Smooth muscle cell (in vitro differentiated cells): ENCODE measurements around the gene POTEE. TPM values are rescaled to one million over a fixed set of nuclear protein-coding genes. Genes with fewer than 3 reads are reported as not detected.
"Not testable (repeated sequence)": the region's sequence is repeated elsewhere in the genome, so short reads cannot be mapped to it uniquely, and the experiment has no call there.

Experiments used
- DNase-seq: peaks from one replicate; lab custom pipeline; 2025; ENCODE audit not compliant: unreplicated experiment; lab: John Stamatoyannopoulos, UW
- H2AFZ ChIP-seq: fragments of 200-600 bp; sonication (generic); 2 replicates; pipeline ENCODE4 v1.6.0; 2016; ENCODE audit warnings: antibody characterized with exemption, low read depth, mild to moderate bottlenecking
- H3F3A ChIP-seq: fragments of 200-600 bp; sonication (generic); 2 replicates; pipeline ENCODE4 v1.6.0; 2017; ENCODE audit warnings: antibody characterized with exemption, low read depth
- H3K27ac ChIP-seq: fragments of 200-600 bp; sonication (generic); 2 replicates; pipeline ENCODE4 v1.5.1; 2016; ENCODE audit warnings: low read depth, mild to moderate bottlenecking
- H3K27me3 ChIP-seq: fragments of 200-600 bp; sonication (generic); 2 replicates; pipeline ENCODE4 v1.6.1; 2016; ENCODE audit warnings: low read depth, mild to moderate bottlenecking
- H3K36me3 ChIP-seq: fragments of 200-600 bp; sonication (generic); 2 replicates; pipeline ENCODE4 v1.5.1; 2016; ENCODE audit warnings: low read depth
- H3K4me1 ChIP-seq: fragments of 200-600 bp; sonication (generic); 2 replicates; pipeline ENCODE4 v1.5.1; 2016; ENCODE audit warnings: low read depth
- H3K4me2 ChIP-seq: fragments of 200-600 bp; sonication (generic); 2 replicates; pipeline ENCODE4 v1.6.0; 2016; ENCODE audit warnings: mild to moderate bottlenecking
- H3K4me3 ChIP-seq: fragments of 200-600 bp; sonication (generic); 2 replicates; pipeline ENCODE4 v1.5.1; 2016; ENCODE audit warnings: mild to moderate bottlenecking
- H3K79me2 ChIP-seq: fragments of 200-600 bp; sonication (generic); 2 replicates; pipeline ENCODE4 v1.6.0; 2016; ENCODE audit warnings: low read depth, mild to moderate bottlenecking
- H3K9ac ChIP-seq: fragments of 200-600 bp; sonication (generic); 2 replicates; pipeline ENCODE4 v1.6.0; 2016; ENCODE audit warnings: low read depth
- H3K9me3 ChIP-seq: fragments of 200-600 bp; sonication (generic); replicated peaks from 2 replicates; pipeline ENCODE4 v1.5.1; 2016; ENCODE audit warnings: low read depth
- H4K20me1 ChIP-seq: fragments of 200-600 bp; sonication (generic); 2 replicates; pipeline ENCODE4 v1.6.0; 2016; ENCODE audit warnings: low read depth
- WGBS: methylation state at CpG from one replicate; pipeline ENCODE4 v1.1.7; 2016; ENCODE audit warnings: low lambda C conversion rate; 5-methylcytosine and 5-hydroxymethylcytosine counted together
- polyA plus RNA-seq: library from polyadenylated mRNA; unstranded; fragments of >200 nt; fragmentation: Nextera tagmentation; extraction: Ambion mirVana; gene quantifications from 2 replicates; pipeline ENCODE4 v1.2.1, GENCODE V29; 2016
- total RNA-seq: library from RNA; depleted of rRNA; stranded (reverse); fragments of >200 nt; gene quantifications from 2 replicates; pipeline ENCODE4 v1.2.3, GENCODE V29; 2014
- TF ChIP-seq, protein P1 (sequence below): fragments of 200-600 bp; sonication (generic); IDR thresholded peaks from 2 replicates; pipeline ENCODE4 v1.5.1; 2017; ENCODE audit warnings: borderline replicate concordance, mild to moderate bottlenecking, antibody characterized with exemption; ENCODE audit not compliant: insufficient read depth, poor library complexity, severe bottlenecking

POTEE gene
- total RNA-seq, result 3.8 and 4.7 TPM in 2 replicates
- polyA plus RNA-seq, result 0.96 and 1.5 TPM in 2 replicates

DNA sequence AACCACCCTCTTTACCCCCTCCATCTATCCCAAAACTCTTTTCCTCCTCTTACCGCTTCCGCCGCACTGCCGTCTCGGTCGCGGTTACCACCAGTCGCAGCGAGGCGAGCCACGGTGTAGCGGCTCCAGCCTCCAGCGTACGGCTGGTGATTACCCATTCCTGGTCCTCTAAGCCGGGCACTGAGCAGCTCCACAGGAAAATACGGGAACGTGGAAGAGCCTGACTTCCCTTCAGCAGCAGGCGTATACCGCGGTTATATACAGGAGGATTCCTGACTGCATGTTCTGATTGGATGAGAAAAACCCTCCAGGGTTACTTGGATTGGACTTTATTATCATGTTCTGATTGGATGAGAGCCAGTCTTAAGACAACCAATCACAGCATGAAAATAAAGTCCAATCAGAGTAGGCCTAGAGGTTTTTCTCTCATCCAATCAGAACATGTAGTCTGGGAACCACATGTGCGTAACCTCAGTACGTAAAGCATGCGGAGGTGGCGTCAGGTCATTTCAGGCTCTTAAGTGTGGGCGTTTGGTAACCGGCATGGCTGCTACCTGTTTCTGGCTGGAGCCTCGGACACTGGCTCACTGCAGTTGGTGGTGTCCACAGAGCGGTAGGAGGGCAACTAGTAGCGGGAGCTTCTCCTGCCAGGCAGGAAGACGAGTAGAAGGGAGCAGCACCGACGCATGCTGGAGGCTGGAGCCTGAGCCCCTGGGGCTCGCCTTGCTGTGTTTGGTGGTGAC lies at the start of gene POTEE:
POTEE (plus strand) TSS at position 507 of the 743 bp plus-strand sequence. CDS start 8,867 bp downstream, outside the sequence.
- H4K20me1 ChIP-seq, DNase-seq, H3K9me3 ChIP-seq, H3K4me2 ChIP-seq, H3K27ac ChIP-seq, H3K36me3 ChIP-seq, H3K27me3 ChIP-seq, H3F3A ChIP-seq, H3K9ac ChIP-seq, H3K4me1 ChIP-seq, H2AFZ ChIP-seq, H3K79me2 ChIP-seq: not testable (repeated sequence)
- WGBS, result 88% methylated on average over 24 of the region's 33 CpGs
- H3K4me3 ChIP-seq, result peak within 1 kb of the TSS; percentile 39

DNA sequence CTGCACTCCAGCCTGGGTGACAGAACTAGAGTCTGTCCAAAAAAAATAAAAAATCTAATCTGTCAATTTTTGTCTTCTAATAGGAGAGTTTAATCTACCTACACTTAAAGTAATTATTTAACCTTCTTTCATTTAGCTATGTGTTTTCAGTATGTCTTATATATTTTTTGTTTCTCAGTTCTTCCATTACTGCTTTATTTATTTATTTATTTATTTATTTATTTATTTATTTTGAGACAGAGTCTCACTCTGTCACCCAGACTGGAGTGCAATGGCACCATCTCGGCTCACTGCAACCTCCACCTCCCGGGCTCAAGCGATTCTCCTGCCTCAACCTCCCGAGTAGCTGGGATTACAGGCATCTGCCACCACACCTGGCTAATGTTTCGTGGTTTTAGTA lies 43.8 kb upstream of the POTEE start:
- H3K27me3 ChIP-seq, H2AFZ ChIP-seq, H3K27ac ChIP-seq, H3K9me3 ChIP-seq, H3K79me2 ChIP-seq, H4K20me1 ChIP-seq, H3K9ac ChIP-seq, H3K36me3 ChIP-seq, DNase-seq, H3K4me2 ChIP-seq, H3K4me1 ChIP-seq, H3K4me3 ChIP-seq, H3F3A ChIP-seq: not testable (repeated sequence)
- WGBS, result 95% methylated on average over 5 of the region's 5 CpGs

DNA sequence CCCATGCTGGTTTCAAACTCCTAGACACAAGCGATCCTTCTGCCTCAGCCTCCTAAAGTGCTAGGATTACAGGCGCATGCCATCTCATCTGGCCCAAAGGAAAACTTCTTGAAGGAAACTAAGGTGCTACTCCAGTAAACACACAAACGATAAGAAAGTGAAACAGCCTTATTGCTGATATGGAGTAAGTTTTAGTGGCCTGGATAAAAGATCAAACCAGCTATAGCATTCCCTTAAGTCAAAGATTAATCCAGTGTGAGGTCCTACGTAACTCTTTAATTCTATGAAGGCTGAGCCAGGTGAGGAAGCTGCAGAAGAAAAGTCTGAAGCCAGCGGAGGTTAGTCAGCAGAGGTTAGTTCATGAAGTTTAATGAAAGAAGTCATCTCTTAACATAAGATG lies 40.8 kb upstream of the POTEE start:
- Histone ChIP-seq H4K20me1 (no peaks in the 10 kb centered on the region), H3K4me3 (no peak overlapping the region), H3K27me3 (no peaks in the 10 kb centered on the region), H3K27ac (no peak overlapping the region), H2AFZ (no peak overlapping the region), H3K36me3 (no peaks in the 10 kb centered on the region), H3F3A (no peaks in the 10 kb centered on the region), H3K4me1 (no peaks in the 10 kb centered on the region), H3K9ac (no peak overlapping the region), H3K4me2 (no peak overlapping the region), H3K79me2 (no peaks in the 10 kb centered on the region), H3K9me3 (no peaks in the 10 kb centered on the region)
- 91% methylated on average over 5 of the region's 5 CpGs for WGBS
- no peak for DNase-seq
- TF ChIP-seq, protein P1, sequence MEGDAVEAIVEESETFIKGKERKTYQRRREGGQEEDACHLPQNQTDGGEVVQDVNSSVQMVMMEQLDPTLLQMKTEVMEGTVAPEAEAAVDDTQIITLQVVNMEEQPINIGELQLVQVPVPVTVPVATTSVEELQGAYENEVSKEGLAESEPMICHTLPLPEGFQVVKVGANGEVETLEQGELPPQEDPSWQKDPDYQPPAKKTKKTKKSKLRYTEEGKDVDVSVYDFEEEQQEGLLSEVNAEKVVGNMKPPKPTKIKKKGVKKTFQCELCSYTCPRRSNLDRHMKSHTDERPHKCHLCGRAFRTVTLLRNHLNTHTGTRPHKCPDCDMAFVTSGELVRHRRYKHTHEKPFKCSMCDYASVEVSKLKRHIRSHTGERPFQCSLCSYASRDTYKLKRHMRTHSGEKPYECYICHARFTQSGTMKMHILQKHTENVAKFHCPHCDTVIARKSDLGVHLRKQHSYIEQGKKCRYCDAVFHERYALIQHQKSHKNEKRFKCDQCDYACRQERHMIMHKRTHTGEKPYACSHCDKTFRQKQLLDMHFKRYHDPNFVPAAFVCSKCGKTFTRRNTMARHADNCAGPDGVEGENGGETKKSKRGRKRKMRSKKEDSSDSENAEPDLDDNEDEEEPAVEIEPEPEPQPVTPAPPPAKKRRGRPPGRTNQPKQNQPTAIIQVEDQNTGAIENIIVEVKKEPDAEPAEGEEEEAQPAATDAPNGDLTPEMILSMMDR, result no peak

DNA sequence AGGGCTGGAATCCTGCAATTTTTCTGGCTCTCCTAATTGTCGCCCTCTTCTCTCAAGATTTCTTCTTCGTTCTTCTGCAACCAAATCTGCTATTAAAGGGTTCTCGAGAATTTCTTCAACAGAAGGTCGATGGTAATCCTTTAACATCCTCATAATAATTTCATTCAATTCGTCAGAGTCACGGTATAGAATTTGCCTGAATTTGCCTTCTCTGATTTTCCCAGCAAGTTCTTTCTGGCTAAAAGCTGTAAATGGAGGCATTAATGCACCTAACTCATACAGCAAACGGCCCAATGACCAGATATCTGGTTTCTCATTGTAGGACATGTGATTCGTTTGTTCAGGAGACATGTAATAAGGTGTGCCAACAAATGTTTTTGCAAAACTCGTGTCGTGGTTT lies 31.3 kb upstream of the POTEE start:
- H3K36me3 ChIP-seq, result not testable (repeated sequence)

DNA sequence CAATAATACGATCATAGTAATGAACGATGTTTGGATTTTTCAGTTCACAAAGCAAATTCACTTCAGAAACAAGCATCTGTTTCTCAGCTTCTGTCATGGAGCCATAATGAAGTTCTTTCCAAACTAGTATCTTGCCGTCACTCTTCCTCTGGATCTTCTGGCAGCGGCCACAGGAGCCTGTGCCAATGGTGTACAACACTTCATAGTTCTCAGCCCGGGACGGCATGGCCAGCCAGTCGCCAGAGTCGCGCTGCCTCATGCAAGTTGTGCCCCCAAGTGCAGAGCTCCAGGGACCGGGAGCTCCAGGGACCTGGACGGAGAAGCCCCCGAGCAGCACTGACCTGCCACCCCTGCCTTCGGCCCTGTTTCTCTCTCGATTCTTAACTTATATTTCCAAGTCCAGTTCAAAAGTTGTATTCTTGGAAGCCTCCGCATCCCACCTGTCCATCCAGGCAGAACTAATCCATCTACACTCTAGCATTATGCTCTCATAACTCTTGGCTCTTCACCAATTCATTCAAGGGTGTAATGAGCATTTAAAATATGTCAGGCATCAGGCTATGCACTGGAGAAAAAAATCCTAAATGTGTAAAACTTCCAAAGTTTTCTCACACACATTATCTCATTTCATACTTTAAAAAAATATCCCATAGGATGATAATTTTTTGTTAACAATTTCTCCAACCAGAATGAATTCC lies 30.5 kb upstream of the POTEE start:
- H3K4me3 ChIP-seq, H3K9me3 ChIP-seq, H3K36me3 ChIP-seq, H2AFZ ChIP-seq, H3K79me2 ChIP-seq, H3K4me1 ChIP-seq, H3K27ac ChIP-seq, H3F3A ChIP-seq, H3K9ac ChIP-seq, H4K20me1 ChIP-seq, H3K4me2 ChIP-seq, DNase-seq, H3K27me3 ChIP-seq: not testable (repeated sequence)
- WGBS, result 95% methylated on average over 15 of the region's 15 CpGs

More for the DNA sequence above, 31.3 kb upstream of the POTEE start:
- not testable (repeated sequence) for DNase-seq, H3K4me1 ChIP-seq, H3K4me3 ChIP-seq, H3K9me3 ChIP-seq, H3K9ac ChIP-seq, H3K27ac ChIP-seq, H3K79me2 ChIP-seq, H3K4me2 ChIP-seq, H3F3A ChIP-seq, H3K27me3 ChIP-seq, H2AFZ ChIP-seq, H4K20me1 ChIP-seq
- 86% methylated on average over 10 of the region's 10 CpGs for WGBS

DNA sequence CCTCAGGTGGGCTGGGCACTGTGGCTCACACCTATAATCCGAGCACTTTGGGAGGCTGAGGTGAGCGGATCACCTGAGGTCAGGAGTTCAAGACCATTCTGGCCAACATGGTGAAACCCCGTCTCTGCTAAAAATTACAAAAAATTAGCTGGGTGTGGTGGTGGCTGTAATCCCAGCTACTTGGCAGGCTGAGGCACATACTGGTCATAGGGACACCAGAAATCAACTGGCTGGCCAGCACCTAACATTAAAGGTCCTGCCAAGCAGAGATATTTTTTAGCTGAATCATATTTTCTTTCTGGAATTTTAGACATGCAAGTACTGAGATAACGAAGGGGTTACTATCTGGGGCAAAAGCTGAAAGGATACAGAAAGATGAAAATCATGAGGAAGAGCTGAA lies 27.9 kb upstream of the POTEE start:
- not testable (repeated sequence) for H3K9me3 ChIP-seq, H3K4me2 ChIP-seq
- 89% methylated on average over 4 of the region's 4 CpGs for WGBS

DNA sequence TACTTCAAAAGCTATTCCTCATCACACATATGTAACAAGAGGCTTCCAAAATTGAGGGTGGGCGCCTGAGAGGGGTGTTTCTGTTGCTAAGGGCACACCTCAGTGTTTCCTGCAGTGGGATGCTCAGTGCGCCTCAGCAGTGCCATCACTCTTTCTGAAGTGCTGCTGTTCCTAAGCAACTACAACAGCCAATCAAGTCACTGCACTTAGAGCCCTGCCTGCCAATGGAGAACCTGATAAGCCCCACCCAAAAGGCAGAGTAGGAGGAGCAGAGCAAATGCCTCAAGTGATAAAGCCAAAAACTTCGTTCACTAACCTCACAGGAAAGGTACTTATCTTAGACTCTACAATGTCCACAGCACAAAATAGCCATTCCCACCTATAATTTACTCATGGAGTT lies 15.9 kb upstream of the POTEE start:
- not testable (repeated sequence) for H3K9me3 ChIP-seq, H3K4me2 ChIP-seq, H3F3A ChIP-seq, H3K36me3 ChIP-seq, H3K4me1 ChIP-seq, H3K9ac ChIP-seq, H3K4me3 ChIP-seq, H3K79me2 ChIP-seq, H4K20me1 ChIP-seq, H2AFZ ChIP-seq, H3K27ac ChIP-seq, DNase-seq
- peaks cover 33% of the 10 kb centered on the region for H3K27me3 ChIP-seq
- 39% methylated on average over 3 of the region's 3 CpGs for WGBS

More for the DNA sequence above, 27.9 kb upstream of the POTEE start:
- DNase-seq, H3K9ac ChIP-seq, H4K20me1 ChIP-seq, H3K27ac ChIP-seq, H3K4me1 ChIP-seq, H3K4me3 ChIP-seq, H3K36me3 ChIP-seq, H3K79me2 ChIP-seq, H3K27me3 ChIP-seq, H3F3A ChIP-seq, H2AFZ ChIP-seq: not testable (repeated sequence)
